Measurements from ENCODE around the gene KLRF1. TPM values are rescaled to one million over a fixed set of nuclear protein-coding genes. Genes with fewer than 3 reads are reported as not detected.

The KLRF1 gene
- total RNA-seq, 1 donor from 2014 or later, result not detected

- H3K4me3 Mint-ChIP-seq (ENCODE audit: low read depth), result no peak overlapping the region
- no peak overlapping the region for H3K27ac Mint-ChIP-seq
Measured at GRCh38 chr12:9784816-9785215, 42.5 kb upstream of the KLRF1 start.

GRCh38 chr12:9786726-9787717 is 40.3 kb upstream of the KLRF1 start:
- no peak for DNase-seq (ENCODE audit: low spot score, unreplicated experiment)
- TF ChIP-seq CTCF (IDR thresholded peaks at IDR 0.05; ENCODE audit: unreplicated experiment), result no peak
- H3K4me3 Mint-ChIP-seq (ENCODE audit: low read depth), result no peak overlapping the region
- no peak overlapping the region for H3K27ac Mint-ChIP-seq
- H3K36me3 Mint-ChIP-seq (ENCODE audit: insufficient read depth), result no peaks in the 10 kb centered on the region
- peaks cover 13% of the 10 kb centered on the region for H3K9me3 Mint-ChIP-seq (ENCODE audit: low read depth)
- H3K27me3 Mint-ChIP-seq, result no peaks in the 10 kb centered on the region
- no peaks in the 10 kb centered on the region for H3K4me1 Mint-ChIP-seq (ENCODE audit: low read depth)

More at GRCh38 chr12:9784816-9785215, 42.5 kb upstream of the KLRF1 start:
- no peaks in the 10 kb centered on the region for H3K4me1 Mint-ChIP-seq (ENCODE audit: low read depth)
- no peak for TF ChIP-seq CTCF (IDR thresholded peaks at IDR 0.05; ENCODE audit: unreplicated experiment)
- no peak for DNase-seq (ENCODE audit: low spot score, unreplicated experiment)
- peaks cover 8% of the 10 kb centered on the region for H3K9me3 Mint-ChIP-seq (ENCODE audit: low read depth)
- no peaks in the 10 kb centered on the region for H3K36me3 Mint-ChIP-seq (ENCODE audit: insufficient read depth)
- H3K27me3 Mint-ChIP-seq, result no peaks in the 10 kb centered on the region

- no peak overlapping the region for H3K27ac Mint-ChIP-seq
- peaks cover 6% of the 10 kb centered on the region for H3K4me1 Mint-ChIP-seq (ENCODE audit: low read depth)
- no peak for DNase-seq (ENCODE audit: low spot score, unreplicated experiment)
- H3K36me3 Mint-ChIP-seq (ENCODE audit: insufficient read depth), result no peaks in the 10 kb centered on the region
- H3K27me3 Mint-ChIP-seq, result no peaks in the 10 kb centered on the region
- peaks cover 13% of the 10 kb centered on the region for H3K9me3 Mint-ChIP-seq (ENCODE audit: low read depth)
- TF ChIP-seq CTCF (IDR thresholded peaks at IDR 0.05; ENCODE audit: unreplicated experiment), result no peak
- no peak overlapping the region for H3K4me3 Mint-ChIP-seq (ENCODE audit: low read depth)
Measured at GRCh38 chr12:9792185-9792900, 34.9 kb upstream of the KLRF1 start.

- Mint-ChIP-seq H3K27me3 (no peaks in the 10 kb centered on the region), H3K4me1 (ENCODE audit: low read depth) (peaks cover 6% of the 10 kb centered on the region), H3K4me3 (ENCODE audit: low read depth) (no peak overlapping the region), H3K36me3 (ENCODE audit: insufficient read depth) (no peaks in the 10 kb centered on the region), H3K27ac (no peak overlapping the region), H3K9me3 (ENCODE audit: low read depth) (peaks cover 13% of the 10 kb centered on the region)
- DNase-seq (ENCODE audit: low spot score, unreplicated experiment), result no peak
- no peak for TF ChIP-seq CTCF (IDR thresholded peaks at IDR 0.05; ENCODE audit: unreplicated experiment)
Measured at GRCh38 chr12:9792961-9793617, 34.2 kb upstream of the KLRF1 start.
